ENCODE data around the gene SLC25A38.

SLC25A38 gene

DNA sequence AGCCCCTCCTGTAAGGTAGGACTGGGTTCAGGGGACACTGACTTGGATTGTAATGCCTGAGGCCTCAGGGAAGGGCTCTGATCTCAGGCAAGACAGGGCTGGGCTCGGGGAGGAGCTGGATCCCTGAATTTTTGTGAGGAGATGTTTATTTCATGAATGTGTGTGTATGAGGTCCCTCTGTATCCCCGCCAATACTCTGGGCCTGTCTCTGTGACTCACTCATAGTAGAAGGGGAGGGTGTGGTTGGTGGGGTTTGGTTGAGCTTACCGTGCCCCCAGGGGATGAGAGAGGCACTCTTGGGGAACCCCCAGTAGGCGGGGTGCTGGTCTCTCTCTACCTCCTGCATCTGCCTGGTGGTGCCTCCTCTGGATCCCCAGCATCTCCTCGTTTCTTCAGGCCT lies 51.4 kb downstream of the SLC25A38 start:
- DNase-seq (ENCODE audit: low spot score): no peak

DNA sequence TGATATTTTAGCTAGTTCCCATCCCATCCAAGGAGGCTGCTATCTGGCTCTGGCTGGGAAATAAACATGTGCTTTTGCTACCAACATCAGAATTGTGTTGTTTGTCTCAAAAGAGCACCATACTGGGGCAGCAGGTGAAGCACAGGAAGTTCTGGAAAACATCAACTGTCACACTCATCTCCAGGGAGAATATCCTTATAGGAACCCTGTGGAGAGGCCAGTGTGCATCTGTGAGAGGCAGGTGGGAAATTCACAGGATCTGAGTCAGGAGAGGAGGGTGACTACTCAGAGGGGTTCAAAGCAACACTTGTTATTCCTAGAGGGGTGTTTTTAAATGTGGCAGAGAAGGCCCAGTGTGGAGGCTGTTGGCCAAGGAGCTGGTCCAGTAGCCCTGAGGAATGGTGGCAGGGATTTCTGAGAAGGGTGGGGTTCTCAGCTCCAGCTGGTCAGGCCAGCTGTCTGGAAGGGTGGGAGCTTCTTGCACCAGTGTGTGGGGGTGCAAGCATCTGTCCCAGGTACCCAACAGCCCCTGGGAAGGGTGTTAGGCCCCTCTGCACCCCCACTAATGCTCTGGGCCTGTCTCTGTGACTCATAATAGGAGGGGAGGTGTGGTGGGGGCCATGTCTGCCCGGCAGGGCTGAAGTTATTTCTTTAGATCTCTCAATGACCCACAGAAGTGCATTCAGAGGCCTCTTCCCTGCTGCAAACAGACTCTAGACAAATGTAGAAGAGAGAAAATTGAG lies 52.0 kb downstream of the SLC25A38 start:
- no peak for DNase-seq (ENCODE audit: low spot score)

DNA sequence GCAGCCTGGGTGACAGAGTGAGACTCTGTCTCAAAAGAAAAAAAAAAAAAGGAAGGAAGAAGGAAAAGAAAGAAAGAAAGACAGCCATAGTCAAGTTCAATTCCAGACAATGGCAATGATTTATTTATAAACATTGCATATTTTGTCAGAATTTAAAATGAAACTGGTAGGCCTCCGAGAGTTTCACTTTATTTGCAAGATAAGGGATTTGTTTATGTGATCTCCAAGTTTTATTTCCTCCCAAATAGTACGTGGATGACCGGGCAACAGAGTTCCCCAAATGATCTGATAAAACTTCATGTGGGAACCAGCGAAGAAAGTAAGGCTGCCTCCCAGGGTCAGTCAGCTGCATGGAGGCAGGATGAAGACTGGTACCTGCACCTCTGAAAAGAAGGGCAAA lies 55.7 kb downstream of the SLC25A38 start:
- DNase-seq (ENCODE audit: low spot score): no peak

GRCh38 chr3:39440316-39440715 lies 57.1 kb downstream of the SLC25A38 start:
- no peak for DNase-seq (ENCODE audit: low spot score)

DNA sequence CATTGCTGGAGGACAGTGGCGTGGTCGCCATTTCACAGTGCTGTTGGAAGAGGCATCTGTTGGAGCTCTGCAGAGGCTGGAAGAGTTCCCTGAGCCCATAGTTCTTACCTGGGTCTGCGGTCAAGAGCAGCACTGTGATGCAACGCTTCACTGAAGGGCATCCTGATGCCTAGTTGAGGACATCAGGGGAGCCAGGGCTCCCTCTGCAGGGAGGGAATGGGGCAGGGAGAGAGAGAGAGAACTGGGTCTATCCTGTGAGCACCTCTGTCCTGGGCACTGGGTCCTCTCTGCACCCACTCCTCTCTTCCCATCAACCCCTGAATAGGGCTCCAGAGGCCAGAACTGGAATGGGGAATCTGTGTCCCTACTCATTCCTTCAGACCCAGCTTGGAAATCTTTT lies 60.4 kb downstream of the SLC25A38 start:
- no peak for DNase-seq (ENCODE audit: low spot score)

GRCh38 chr3:39445927-39446326 lies 62.8 kb downstream of the SLC25A38 start:
- DNase-seq (ENCODE audit: low spot score): no peak

- no peak for DNase-seq (ENCODE audit: low spot score)
These were observed 63.3 kb downstream of the SLC25A38 start for GRCh38 chr3:39446444-39446843.
